H1 (cell line): Measurements from ENCODE around the gene ACP4. TPM values are rescaled to one million over a fixed set of nuclear protein-coding genes. Genes with fewer than 3 reads are reported as not detected.
A peak's percentile ranks its signal among the peaks of the same experiment; 100 is the strongest.

Experiments
- CTCF ChIA-PET: fragments of 300-600 bp; sonication (Branson Sonifier 250); formaldehyde crosslinking; loops from one replicate; lab custom pipeline; 2021; ENCODE audit not compliant: partially characterized antibody; lab: Charles Lee
- POLR2A ChIA-PET: fragments of 300-600 bp; sonication (Branson Sonifier 250); formaldehyde crosslinking; loops from one replicate; lab custom pipeline; 2021; ENCODE audit warnings: inconsistent platforms; ENCODE audit not compliant: partially characterized antibody; lab: Charles Lee
- DNase-seq, 2 experiments: peaks; one replicate each; pipeline versions ENCODE4 v3.0.0 to v3.0.0-alpha.2; 2010 to 2022; ENCODE audit warnings: low spot score in 2 of 2, low read depth in 1 of 2, mixed read lengths in 1 of 2
- FAIRE-seq: peaks from 2 replicates; lab custom pipeline; 2011; peaks lifted over from hg19 to GRCh38; lab: Jason Lieb, UNC
- H2AFZ ChIP-seq: 2 replicates; pipeline ENCODE4 v1.8.1; 2012; ENCODE audit warnings: low read length, inconsistent platforms
- H2AK5ac ChIP-seq: 2 replicates; pipeline ENCODE4 v1.6.1; 2013; ENCODE audit warnings: low read depth, low read length
- H2BK120ac ChIP-seq: replicated peaks from 2 replicates; pipeline ENCODE3; 2013; ENCODE audit warnings: low read depth, low read length, inconsistent platforms
- H2BK12ac ChIP-seq: 2 replicates; pipeline ENCODE4 v1.6.1; 2013; ENCODE audit warnings: low read depth, low read length
- H2BK15ac ChIP-seq: 2 replicates; pipeline ENCODE4 v1.6.1; 2013; ENCODE audit warnings: low read length
- H2BK20ac ChIP-seq: 2 replicates; pipeline ENCODE4 v1.6.1; 2013; ENCODE audit warnings: low read length
- H2BK5ac ChIP-seq: 2 replicates; pipeline ENCODE4 v1.6.1; 2013; ENCODE audit warnings: low read depth, low read length
- H3K14ac ChIP-seq: 2 replicates; pipeline ENCODE4 v1.6.1; 2013; ENCODE audit warnings: inconsistent platforms; ENCODE audit not compliant: insufficient read length
- H3K18ac ChIP-seq: 2 replicates; pipeline ENCODE4 v1.6.1; 2013; ENCODE audit warnings: low read length; ENCODE audit errors: extremely low read depth
- H3K23ac ChIP-seq: 2 replicates; pipeline ENCODE4 v1.6.1; 2013; ENCODE audit warnings: inconsistent platforms; ENCODE audit not compliant: insufficient read length
- H3K23me2 ChIP-seq: 2 replicates; pipeline ENCODE4 v1.6.1; 2013; ENCODE audit warnings: low read depth, low read length
- H3K27ac ChIP-seq: 2 replicates; pipeline ENCODE4 v1.6.1; 2011; ENCODE audit warnings: low read depth, low read length, inconsistent platforms
- H3K27me3 ChIP-seq, 4 experiments: replicated peaks in 1 of 4; 1 replicate in 1 of 4; 2 replicates in 3 of 4; pipeline versions ENCODE4 v1.6.1 to v1.8.1; 2011 to 2013; ENCODE audit warnings: low read length in 3 of 4, mild to moderate bottlenecking in 3 of 4, inconsistent platforms in 2 of 4, mixed read lengths in 2 of 4, moderate library complexity in 1 of 4; ENCODE audit not compliant: control insufficient read depth in 3 of 4, insufficient read depth in 3 of 4; ENCODE audit errors: extremely low read depth in 1 of 4
- H3K36me3 ChIP-seq, 4 experiments: 2 replicates each; pipeline versions ENCODE4 v1.6.1 to v1.8.1; 2011 to 2013; ENCODE audit warnings: mild to moderate bottlenecking in 4 of 4, low read length in 3 of 4, moderate library complexity in 2 of 4, control low read depth in 1 of 4, inconsistent platforms in 1 of 4; ENCODE audit not compliant: insufficient read depth in 4 of 4, control insufficient read depth in 2 of 4
- H3K4ac ChIP-seq: replicated peaks from 2 replicates; pipeline ENCODE3; 2013; ENCODE audit warnings: low read length, low read depth, mixed read lengths, inconsistent platforms; ENCODE audit not compliant: insufficient read length
- H3K4me1 ChIP-seq, 4 experiments: replicated peaks in 1 of 4; 1 replicate in 1 of 4; 2 replicates in 3 of 4; pipeline versions ENCODE4 v1.6.1 to v1.8.1; 2011 to 2013; ENCODE audit warnings: low read length in 3 of 4, inconsistent platforms in 2 of 4, mixed read lengths in 1 of 4; ENCODE audit not compliant: insufficient read depth in 4 of 4, control insufficient read depth in 3 of 4
- H3K4me2 ChIP-seq, 2 experiments: 2 replicates each; pipeline versions ENCODE4 v1.6.1 to v1.8.1; 2011 to 2013; ENCODE audit warnings: low read depth in 2 of 2, low read length in 2 of 2, control low read depth in 1 of 2, inconsistent platforms in 1 of 2, mild to moderate bottlenecking in 1 of 2; ENCODE audit not compliant: insufficient read depth in 1 of 2
- H3K4me3 ChIP-seq, 4 experiments: fragments of 200-600, 300-600 bp in 1 of 4; sonication (generic), shearing (Covaris generic), sonication (Bioruptor Twin) in 1 of 4; 2 replicates each; pipeline versions ENCODE4 v1.5.1 to v1.8.1; 2011 to 2016; ENCODE audit warnings: low read length in 4 of 4, low read depth in 3 of 4, control low read depth in 2 of 4, inconsistent platforms in 2 of 4, mild to moderate bottlenecking in 2 of 4, mixed read lengths in 1 of 4, moderate library complexity in 1 of 4; ENCODE audit not compliant: insufficient read depth in 2 of 4; ENCODE audit errors: extremely low read depth in 1 of 4
- H3K56ac ChIP-seq: replicated peaks from 2 replicates; pipeline ENCODE3; 2013; ENCODE audit warnings: low read depth, mild to moderate bottlenecking, mixed read lengths, low read length, inconsistent platforms; ENCODE audit not compliant: insufficient read length
- H3K79me1 ChIP-seq: 2 replicates; pipeline ENCODE4 v1.6.1; 2013; ENCODE audit warnings: low read depth, low read length, control low read depth
- H3K79me2 ChIP-seq, 2 experiments: 2 replicates each; pipeline versions ENCODE4 v1.6.1 to v1.8.1; 2012 to 2013; ENCODE audit warnings: low read length in 2 of 2, mild to moderate bottlenecking in 2 of 2, inconsistent platforms in 1 of 2; ENCODE audit not compliant: insufficient read depth in 2 of 2, control insufficient read depth in 1 of 2
- H3K9ac ChIP-seq, 4 experiments: replicated peaks in 1 of 4; 1 replicate in 1 of 4; 2 replicates in 3 of 4; pipeline versions ENCODE4 v1.6.1 to v1.8.1; 2011 to 2013; ENCODE audit warnings: low read depth in 3 of 4, low read length in 3 of 4, control low read depth in 2 of 4, mild to moderate bottlenecking in 2 of 4, moderate library complexity in 2 of 4, inconsistent platforms in 1 of 4; ENCODE audit errors: extremely low read depth in 1 of 4
- H3K9me3 ChIP-seq, 2 experiments: 2 replicates each; pipeline versions ENCODE4 v1.6.1 to v1.8.1; 2012 to 2013; ENCODE audit warnings: mild to moderate bottlenecking in 2 of 2, moderate library complexity in 2 of 2, control low read depth in 1 of 2, inconsistent platforms in 1 of 2, low read depth in 1 of 2, low read length in 1 of 2, mixed read lengths in 1 of 2; ENCODE audit not compliant: insufficient read depth in 2 of 2
- H4K20me1 ChIP-seq, 2 experiments: replicated peaks in 1 of 2; 2 replicates each; pipeline versions ENCODE3 to v1.8.1; 2011 to 2013; ENCODE audit warnings: inconsistent platforms in 2 of 2, low read length in 2 of 2, mild to moderate bottlenecking in 1 of 2; ENCODE audit not compliant: insufficient read depth in 2 of 2, control insufficient read depth in 1 of 2
- H4K5ac ChIP-seq: 2 replicates; pipeline ENCODE4 v1.6.1; 2013; ENCODE audit warnings: low read length, low read depth, mixed read lengths, inconsistent platforms; ENCODE audit not compliant: insufficient read length
- H4K8ac ChIP-seq: 2 replicates; pipeline ENCODE4 v1.8.0; 2013; ENCODE audit warnings: mild to moderate bottlenecking, moderate library complexity, low read length, inconsistent platforms; ENCODE audit not compliant: insufficient read depth; ENCODE audit errors: extremely low read depth
- H4K91ac ChIP-seq: replicated peaks from 2 replicates; pipeline ENCODE3; 2013; ENCODE audit warnings: low read length, mixed read lengths, inconsistent platforms; ENCODE audit not compliant: insufficient read length
- NRF1 ChIP-seq: IDR thresholded peaks from 2 replicates; pipeline ENCODE4 v1.6.1; 2011; ENCODE audit warnings: mild to moderate bottlenecking, low read depth, low read length, improper control_type of control experiment
- POLR2AphosphoS5 ChIP-seq: IDR thresholded peaks from 2 replicates; pipeline ENCODE4 v1.6.1; 2011; ENCODE audit warnings: low read depth, low read length
- RBBP5 ChIP-seq: IDR thresholded peaks from 2 replicates; pipeline ENCODE4 v1.7.1; 2012; ENCODE audit warnings: low read depth, mild to moderate bottlenecking, inconsistent platforms, low read length, moderate library complexity, borderline replicate concordance
- SIN3A ChIP-seq, 2 experiments: IDR thresholded peaks in 1 of 2; conservative IDR thresholded peaks in 1 of 2; 2 replicates each; pipeline ENCODE4 v1.6.1; 2011 to 2012; ENCODE audit warnings: low read length in 2 of 2, improper control_type of control experiment in 1 of 2, low read depth in 1 of 2, mild to moderate bottlenecking in 1 of 2
- SP2 ChIP-seq: IDR thresholded peaks from 2 replicates; pipeline ENCODE4 v1.6.1; 2012; ENCODE audit warnings: mild to moderate bottlenecking, low read length, inconsistent platforms
- TEAD4 ChIP-seq: IDR thresholded peaks from 2 replicates; pipeline ENCODE4 v1.6.1; 2012; ENCODE audit warnings: low read depth, low read length, inconsistent platforms, mixed read lengths
- WGBS, 2 experiments: shearing (Covaris generic) in 1 of 2; methylation state at CpG; one replicate each; pipeline versions ENCODE4 v1.1.6 to v1.1.7; 2013 to 2015; ENCODE audit warnings: low lambda C conversion rate in 2 of 2, mixed read lengths in 2 of 2, inconsistent platforms in 1 of 2, low coverage in 1 of 2, missing lambda C conversion rate in 1 of 2; ENCODE audit not compliant: insufficient replicate concordance in 2 of 2, insufficient coverage in 1 of 2, insufficient read length in 1 of 2; ENCODE audit errors: extremely low coverage in 1 of 2, missing lambda C conversion rate in 1 of 2; 5-methylcytosine and 5-hydroxymethylcytosine counted together
- polyA plus RNA-seq, 7 experiments: library from polyadenylated mRNA; depleted of rRNA in 3 of 7; stranded (reverse) in 5 of 7; unstranded in 2 of 7; fragments of >200 nt in 5 of 7; fragments of 200-250 nt in 2 of 7; gene quantifications; 1 replicate in 5 of 7; 2 replicates in 1 of 7; 4 replicates in 1 of 7; pipeline versions ENCODE4 v1.2.1 to v1.2.3, GENCODE V29; 2011 to 2013; ENCODE audit warnings: missing spikeins in 2 of 7, mixed read lengths in 2 of 7
- total RNA-seq: library from RNA; stranded (reverse); fragmentation: NEBNext Ultra II Directional; extraction: Animal tissue kit (Norgen Biotek cat#: 25700); gene quantifications from 2 replicates; pipeline ENCODE4 v1.2.1, GENCODE V29; 2021

The ACP4 gene
- total and polyA plus RNA-seq, 2 of the 8 experiments (the other 6 are each of a cell fraction or from before 2014, with no cell fraction given): not detected

DNA sequence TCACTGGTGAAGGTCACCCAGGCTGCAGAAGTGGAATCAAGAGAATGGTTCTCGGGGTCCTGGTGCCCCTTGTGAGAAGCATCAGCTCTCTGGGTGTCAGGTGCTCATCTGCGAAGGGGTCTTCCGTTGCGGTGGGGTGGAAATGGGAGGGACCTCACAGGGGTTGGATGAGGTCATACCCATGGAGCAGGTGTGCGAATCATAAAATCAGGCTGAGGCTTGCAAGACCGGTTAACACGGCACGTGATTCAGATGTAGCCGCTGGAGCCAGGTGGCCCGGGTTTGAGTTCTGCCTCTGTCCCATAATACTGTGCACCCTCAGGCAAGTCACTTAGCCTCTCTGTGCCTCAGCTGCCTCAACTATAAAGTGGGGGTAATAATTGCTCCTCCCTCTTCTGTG is 47.1 kb downstream of the ACP4 start:
- TF ChIP-seq TEAD4: no peak
- no peak for TF ChIP-seq SP2
- no peak for TF ChIP-seq RBBP5
- TF ChIP-seq POLR2AphosphoS5: no peak
- no peak for TF ChIP-seq NRF1
- no peak for TF ChIP-seq SIN3A (conservative IDR thresholded peaks at IDR 0.05 in 1 of 2, IDR thresholded peaks at IDR 0.05 in 1 of 2; ENCODE audit: low read depth in 1 of 2, low read length in 2 of 2)
- Histone ChIP-seq H4K20me1 (no peaks in the 10 kb centered on the region), H2BK120ac (no peak overlapping the region), H3K56ac (no peak overlapping the region), H2BK15ac (no peak overlapping the region), H4K5ac (no peak overlapping the region), H2BK20ac (no peak overlapping the region), H3K23ac (no peak overlapping the region), H2AK5ac (no peak overlapping the region), H2BK12ac (peak overlapping the region; percentile 50; the same call in 1 of the 2 replicates), H4K91ac (no peak overlapping the region), H3K79me2 (no peaks in the 10 kb centered on the region), H3K27me3 (peaks cover 0 to 22% (median 7%) of the 10 kb centered on the region in 4 experiments; a peak in 6 of 7 replicates), H3K9me3 (no peaks in the 10 kb centered on the region), H3K23me2 (peaks cover 8% of the 10 kb centered on the region; the same call in 1 of the 2 replicates), H3K4me2 (no peak overlapping the region), H3K18ac (no peak overlapping the region), H3K4me3 (no peak overlapping the region), H3K4me1 (peaks cover 0 to 7% (median 2%) of the 10 kb centered on the region in 4 experiments; a peak in 3 of 7 replicates), H3K9ac (no peak overlapping the region), H2AFZ (no peak overlapping the region), H3K4ac (no peak overlapping the region), H3K79me1 (no peaks in the 10 kb centered on the region), H3K14ac (no peak overlapping the region), H3K27ac (no peak overlapping the region), H3K36me3 (no peaks in the 10 kb centered on the region), H2BK5ac (no peak overlapping the region), H4K8ac (no peak overlapping the region)
- POLR2A ChIA-PET: interaction anchor here (0.6 to 5.4 kb wide), 5 partner anchors 32 to 913 kb away, joined by 3 to 24 read pairs (median 5); no protein-coding TSS in a partner anchor
- FAIRE-seq (no peak), DNase-seq (no peak)
- CTCF ChIA-PET: interaction anchor here (0.9 to 1.4 kb wide), 6 partner anchors 18 to 168 kb away, joined by 3 to 6 read pairs (median 4); partner anchors contain the start of gene KLK3
- 91% methylated on average over 10 of the region's 10 CpGs; no CpG with 5 or more reads in 1 of the 2 experiments for WGBS, 2 experiments
